ENCODE data around the gene SPTAN1.
"Not testable (repeated sequence)": the region's sequence is repeated elsewhere in the genome, so short reads cannot be mapped to it uniquely, and the experiment has no call there.

The SPTAN1 gene

GRCh38 chr9:128642675-128643245, 90.4 kb downstream of the SPTAN1 start:
- ATAC-seq (ENCODE audit: low read depth): no peak
- H3K27ac ChIP-seq (ENCODE audit: poor library complexity, severe bottlenecking): no peak overlapping the region

GRCh38 chr9:128643519-128644300, 91.3 kb downstream of the SPTAN1 start:
- no peaks in the 10 kb centered on the region for H3K4me1 ChIP-seq (ENCODE audit: insufficient read depth, poor library complexity, severe bottlenecking)
- ATAC-seq (ENCODE audit: low read depth): no peak
- no peak for DNase-seq (ENCODE audit: low spot score)
- H3K27ac ChIP-seq (ENCODE audit: poor library complexity, severe bottlenecking): no peak overlapping the region
- no peaks in the 10 kb centered on the region for H3K27me3 ChIP-seq (ENCODE audit: insufficient read depth, poor library complexity, severe bottlenecking)
- TF ChIP-seq CTCF (IDR thresholded peaks at IDR 0.05; ENCODE audit: poor library complexity, severe bottlenecking): no peak
- H3K36me3 ChIP-seq (ENCODE audit: low read depth): peaks cover 15% of the 10 kb centered on the region
- no peaks in the 10 kb centered on the region for H3K9me3 ChIP-seq (ENCODE audit: severe bottlenecking)
- no peak overlapping the region for H3K4me3 ChIP-seq (ENCODE audit: severe bottlenecking)

More at GRCh38 chr9:128642675-128643245, 90.4 kb downstream of the SPTAN1 start:
- H3K27me3 ChIP-seq (ENCODE audit: insufficient read depth, poor library complexity, severe bottlenecking): no peaks in the 10 kb centered on the region
- no peak for DNase-seq (ENCODE audit: low spot score)
- no peaks in the 10 kb centered on the region for H3K4me1 ChIP-seq (ENCODE audit: insufficient read depth, poor library complexity, severe bottlenecking)
- peaks cover 15% of the 10 kb centered on the region for H3K36me3 ChIP-seq (ENCODE audit: low read depth)
- no peak for TF ChIP-seq CTCF (IDR thresholded peaks at IDR 0.05; ENCODE audit: poor library complexity, severe bottlenecking)
- no peak overlapping the region for H3K4me3 ChIP-seq (ENCODE audit: severe bottlenecking)
- H3K9me3 ChIP-seq (ENCODE audit: severe bottlenecking): no peaks in the 10 kb centered on the region

GRCh38 chr9:128648206-128648605, 95.8 kb downstream of the SPTAN1 start:
- not testable (repeated sequence) for DNase-seq (ENCODE audit: low spot score)

GRCh38 chr9:128651798-128652197, 99.4 kb downstream of the SPTAN1 start:
- DNase-seq (ENCODE audit: low spot score) (no peak), ATAC-seq (ENCODE audit: low read depth) (no peak)
- no peaks in the 10 kb centered on the region for H3K27me3 ChIP-seq (ENCODE audit: insufficient read depth, poor library complexity, severe bottlenecking)
- H3K27ac ChIP-seq (ENCODE audit: poor library complexity, severe bottlenecking): no peak overlapping the region
- H3K36me3 ChIP-seq (ENCODE audit: low read depth): peaks cover 4% of the 10 kb centered on the region
- no peak for TF ChIP-seq CTCF (IDR thresholded peaks at IDR 0.05; ENCODE audit: poor library complexity, severe bottlenecking)
- H3K4me1 ChIP-seq (ENCODE audit: insufficient read depth, poor library complexity, severe bottlenecking): no peaks in the 10 kb centered on the region
- H3K9me3 ChIP-seq (ENCODE audit: severe bottlenecking): no peaks in the 10 kb centered on the region
- no peak overlapping the region for H3K4me3 ChIP-seq (ENCODE audit: severe bottlenecking)

More at GRCh38 chr9:128648206-128648605, 95.8 kb downstream of the SPTAN1 start:
- H3K4me1 ChIP-seq (ENCODE audit: insufficient read depth, poor library complexity, severe bottlenecking); H3K27me3 ChIP-seq (ENCODE audit: insufficient read depth, poor library complexity, severe bottlenecking); H3K9me3 ChIP-seq (ENCODE audit: severe bottlenecking); H3K27ac ChIP-seq (ENCODE audit: poor library complexity, severe bottlenecking); H3K36me3 ChIP-seq (ENCODE audit: low read depth); H3K4me3 ChIP-seq (ENCODE audit: severe bottlenecking): not testable (repeated sequence)
- peak; percentile 48; the same call in 2 of the 3 replicates for ATAC-seq (ENCODE audit: low read depth)

- H3K9me3 ChIP-seq (ENCODE audit: severe bottlenecking): no peaks in the 10 kb centered on the region
- H3K27ac ChIP-seq (ENCODE audit: poor library complexity, severe bottlenecking): no peak overlapping the region
- H3K27me3 ChIP-seq (ENCODE audit: insufficient read depth, poor library complexity, severe bottlenecking): no peaks in the 10 kb centered on the region
- no peak for TF ChIP-seq CTCF (IDR thresholded peaks at IDR 0.05; ENCODE audit: poor library complexity, severe bottlenecking)
- H3K4me3 ChIP-seq (ENCODE audit: severe bottlenecking): no peak overlapping the region
- DNase-seq (ENCODE audit: low spot score) (no peak), ATAC-seq (ENCODE audit: low read depth) (no peak)
- H3K36me3 ChIP-seq (ENCODE audit: low read depth): no peaks in the 10 kb centered on the region
- no peaks in the 10 kb centered on the region for H3K4me1 ChIP-seq (ENCODE audit: insufficient read depth, poor library complexity, severe bottlenecking)
These were observed 101.5 kb downstream of the SPTAN1 start for GRCh38 chr9:128653908-128654307.

All from RWPE2 (cell line).